ENCODE results near the gene PAQR8.

Gene PAQR8

GRCh38 chr6:52416629-52417151, 54.7 kb downstream of the PAQR8 start:
- no peak for DNase-seq

GRCh38 chr6:52417675-52418111, 55.7 kb downstream of the PAQR8 start:
- DNase-seq, result no peak

GRCh38 chr6:52418606-52419005, 56.7 kb downstream of the PAQR8 start:
- DNase-seq, result no peak

GRCh38 chr6:52419809-52420667, 58.1 kb downstream of the PAQR8 start, which contains the start of gene EFHC1:
TSS of gene EFHC1 (plus strand) at chr6:52420342. CDS start at chr6:52420411, 69 bp downstream.
- DNase-seq, result peak; percentile 95

- DNase-seq, result peak; percentile 66
Observed at GRCh38 chr6:52420668-52421358, 58.9 kb downstream of the PAQR8 start.

- no peak for DNase-seq
Observed at GRCh38 chr6:52422156-52422555, 60.2 kb downstream of the PAQR8 start.

GRCh38 chr6:52423448-52423847, 61.5 kb downstream of the PAQR8 start:
- no peak for DNase-seq

GRCh38 chr6:52423971-52424381, 62.0 kb downstream of the PAQR8 start:
- no peak for DNase-seq

GRCh38 chr6:52424513-52424912, 62.6 kb downstream of the PAQR8 start:
- no peak for DNase-seq

- DNase-seq, result no peak
Observed at GRCh38 chr6:52426667-52427066, 64.7 kb downstream of the PAQR8 start.

GRCh38 chr6:52433294-52433693, 71.3 kb downstream of the PAQR8 start:
- DNase-seq, result peak; percentile 6

GRCh38 chr6:52435345-52435744, 73.4 kb downstream of the PAQR8 start:
- DNase-seq, result peak; percentile 88

GRCh38 chr6:52438926-52439325, 77.0 kb downstream of the PAQR8 start:
- DNase-seq, result no peak

- no peak for DNase-seq
Observed at GRCh38 chr6:52454556-52454955, 92.6 kb downstream of the PAQR8 start.

- DNase-seq, result no peak
Observed at GRCh38 chr6:52457096-52457495, 95.1 kb downstream of the PAQR8 start.
